ENCODE measurements around the gene EGFL7. TPM values are rescaled to one million over a fixed set of nuclear protein-coding genes. Genes with fewer than 3 reads are reported as not detected.
A peak's percentile ranks its signal among the peaks of the same experiment; 100 is the strongest.

The EGFL7 gene
- total and polyA plus RNA-seq, 2 of the 13 experiments (the other 11 are each of a cell fraction or from before 2014, with no cell fraction given) = 0.20 to 5.1 TPM

GRCh38 chr9:136642439-136642921 is 20.2 kb upstream of the EGFL7 start:
- Histone ChIP-seq H3K36me3 (replicated peaks in 1 of 2; ENCODE audit: control insufficient read depth in 1 of 2, insufficient read depth in 2 of 2, low read length in 2 of 2) (no peaks in the 10 kb centered on the region), H3K9me3 (ENCODE audit: low read length) (no peaks in the 10 kb centered on the region), H2AFZ (ENCODE audit: low read length) (no peak overlapping the region), H3K27me3 (ENCODE audit: control insufficient read depth in 1 of 2, insufficient read depth in 2 of 2, low read length in 2 of 2) (peaks cover 3 to 36% of the 10 kb centered on the region in 2 experiments), H3K4me3 (replicated peaks in 1 of 3; ENCODE audit: insufficient read depth in 1 of 3, low read depth in 2 of 3, low read length in 3 of 3) (no peak overlapping the region), H3K9ac (ENCODE audit: insufficient read depth, low read depth, low read length) (no peak overlapping the region), H4K20me1 (ENCODE audit: insufficient read depth, low read length) (no peaks in the 10 kb centered on the region), H3K4me1 (ENCODE audit: insufficient read depth, low read length) (peaks cover 40% of the 10 kb centered on the region), H3K4me2 (ENCODE audit: low read depth, low read length) (no peak overlapping the region), H3K27ac (ENCODE audit: extremely low read length, insufficient read depth, low read length) (no peak overlapping the region), H3K79me2 (ENCODE audit: insufficient read depth, low read length) (no peaks in the 10 kb centered on the region)
- WGBS (ENCODE audit: low lambda C conversion rate) = 24% methylated on average over 7 of the region's 7 CpGs
- no TSS peak for BruUV-seq (replicated peaks)
- ChIA-PET POLR2A (no interaction called here), CTCF (ENCODE audit: low intra/inter-chr PET ratio, low total read pairs) (no interaction called here)
- in situ Hi-C loops (cut with HindIII; ENCODE audit: extremely low pct_ligation_motif_present, low pct_unique_long_range_greater_than_20kb) = loop anchor here (25.0 kb wide), 1 partner anchor 305 kb away; the partner anchor contains the start of gene GPSM1
- no peak for FAIRE-seq
- intact Hi-C loops (cut with micrococcal nuclease; ENCODE audit: unreplicated experiment) = no loop called here
- no peak for TF ChIP-seq NR2F6 (IDR thresholded peaks at IDR 0.05)
- 0 out of 2 replicates have a peak, but pooled peaks have one; percentile 15 for TF ChIP-seq NR2F6 (CRISPR knock-in tag; IDR thresholded peaks at IDR 0.05)
- TF ChIP-seq ATF3 (CRISPR knock-in tag; IDR thresholded peaks at IDR 0.05) = no peak
- ATAC-seq = no peak
- no peak for DNase-seq (ENCODE audit: low spot score)

- in situ Hi-C loops (cut with HindIII; ENCODE audit: extremely low pct_ligation_motif_present, low pct_unique_long_range_greater_than_20kb) = loop anchor here (25.0 kb wide), 1 partner anchor 306 kb away; the partner anchor contains the start of gene GPSM1
- ChIA-PET POLR2A (interaction anchor here (1.4 kb wide), 1 partner anchor 280 kb away, joined by 4 read pairs; the partner anchor contains the start of gene DNLZ), CTCF (ENCODE audit: low intra/inter-chr PET ratio, low total read pairs) (interaction anchor here (1.1 to 1.5 kb wide), 3 partner anchors 13 to 159 kb away, joined by 3 to 8 read pairs (median 4); no protein-coding TSS in a partner anchor)
- Histone ChIP-seq H3K4me1 (ENCODE audit: insufficient read depth, low read length) (peaks cover 40% of the 10 kb centered on the region), H3K4me3 (replicated peaks in 1 of 3; ENCODE audit: insufficient read depth in 1 of 3, low read depth in 2 of 3, low read length in 3 of 3) (peak overlapping the region in 1 of 3 experiments; percentile 67; a peak in 1 of 6 replicates), H3K4me2 (ENCODE audit: low read depth, low read length) (peak overlapping the region; percentile 88), H3K9me3 (ENCODE audit: low read length) (no peaks in the 10 kb centered on the region), H3K27me3 (ENCODE audit: control insufficient read depth in 1 of 2, insufficient read depth in 2 of 2, low read length in 2 of 2) (peaks cover 3 to 32% of the 10 kb centered on the region in 2 experiments), H2AFZ (ENCODE audit: low read length) (no peak overlapping the region), H3K36me3 (replicated peaks in 1 of 2; ENCODE audit: control insufficient read depth in 1 of 2, insufficient read depth in 2 of 2, low read length in 2 of 2) (no peaks in the 10 kb centered on the region), H3K79me2 (ENCODE audit: insufficient read depth, low read length) (no peaks in the 10 kb centered on the region), H3K9ac (ENCODE audit: insufficient read depth, low read depth, low read length) (no peak overlapping the region), H3K27ac (ENCODE audit: extremely low read length, insufficient read depth, low read length) (no peak overlapping the region), H4K20me1 (ENCODE audit: insufficient read depth, low read length) (no peaks in the 10 kb centered on the region)
- DNase-seq (ENCODE audit: low spot score) (no peak), FAIRE-seq (no peak), ATAC-seq (no peak)
- no TSS peak for BruUV-seq (replicated peaks)
- WGBS (ENCODE audit: low lambda C conversion rate) = 51% methylated on average over 20 of the region's 31 CpGs
- intact Hi-C loops (cut with micrococcal nuclease; ENCODE audit: unreplicated experiment) = no loop called here
- TF ChIP-seq DPF2 (CRISPR knock-in tag; IDR thresholded peaks at IDR 0.05; ENCODE audit: borderline replicate concordance, low read depth) = no peak
- TF ChIP-seq PHF5A (CRISPR knock-in tag; IDR thresholded peaks at IDR 0.05; ENCODE audit: low read depth, unreplicated experiment) = no peak
- TF ChIP-seq ZNF224 (CRISPR knock-in tag; IDR thresholded peaks at IDR 0.05) = no peak
- TF ChIP-seq GATA4 (IDR thresholded peaks at IDR 0.05; ENCODE audit: borderline replicate concordance, low read depth) = no peak
- no peak for TF ChIP-seq SSRP1 (CRISPR knock-in tag; IDR thresholded peaks at IDR 0.05)
- TF ChIP-seq ZNF256 (CRISPR knock-in tag; conservative IDR thresholded peaks at IDR 0.05) = no peak
- TF ChIP-seq DMTF1 (CRISPR knock-in tag; IDR thresholded peaks at IDR 0.05) = no peak
- no peak for TF ChIP-seq ZNF773 (CRISPR knock-in tag; IDR thresholded peaks at IDR 0.05; ENCODE audit: borderline replicate concordance)
- no peak for TF ChIP-seq ZSCAN29 (CRISPR knock-in tag; conservative IDR thresholded peaks at IDR 0.05)
- TF ChIP-seq ATF3 (CRISPR knock-in tag; IDR thresholded peaks at IDR 0.05) = no peak
- TF ChIP-seq TOE1 (CRISPR knock-in tag; IDR thresholded peaks at IDR 0.05) = no peak
- no peak for TF ChIP-seq ZNF749 (CRISPR knock-in tag; IDR thresholded peaks at IDR 0.05; ENCODE audit: borderline replicate concordance)
- no peak for TF ChIP-seq KMT2A (CRISPR knock-in tag; IDR thresholded peaks at IDR 0.05)
- TF ChIP-seq TCF7L2 (IDR thresholded peaks at IDR 0.05; ENCODE audit: low read depth, low read length) = no peak
These were observed 18.9 kb upstream of the EGFL7 start for GRCh38 chr9:136643596-136644342.

Measured in HepG2 (cell line).